Lung (tissue), 12 donors: Measurements from ENCODE around the gene AP5S1. TPM values are rescaled to one million over a fixed set of nuclear protein-coding genes. Genes with fewer than 3 reads are reported as not detected.

Experiments
- ATAC-seq: fragments of 200-7000 bp; cut with Tn5 transposase; one replicate; pipeline ENCODE4 v1.9.1; 2020; ENCODE audit warnings: moderate number of reproducible peaks; ENCODE audit not compliant: insufficient read depth, low FRiP score
- DNase-seq, 3 donors: peaks; one replicate each; pipeline ENCODE4 v3.0.0-alpha.2; 2013 to 2017
- H3K27ac ChIP-seq, 2 donors: one replicate each; pipeline ENCODE4 v1.5.1; 2013; ENCODE audit warnings: mild to moderate bottlenecking in 2 of 2, moderate library complexity in 2 of 2, control low read depth in 1 of 2, inconsistent platforms in 1 of 2, low read depth in 1 of 2, low read length in 1 of 2
- H3K27me3 ChIP-seq, 3 donors: one replicate each; pipeline ENCODE4 v1.5.1; 2013; ENCODE audit warnings: low read length in 2 of 3; ENCODE audit not compliant: control insufficient read depth in 3 of 3, insufficient read depth in 3 of 3
- H3K36me3 ChIP-seq, 4 donors: one replicate each; pipeline ENCODE4 v1.5.1; 2013; ENCODE audit warnings: low read length in 4 of 4, mild to moderate bottlenecking in 1 of 4, moderate library complexity in 1 of 4; ENCODE audit not compliant: control insufficient read depth in 4 of 4, insufficient read depth in 4 of 4
- H3K4me1 ChIP-seq, 5 donors: one replicate each; pipeline ENCODE4 v1.5.1; 2013; ENCODE audit warnings: low read length in 5 of 5, mild to moderate bottlenecking in 2 of 5, moderate library complexity in 1 of 5; ENCODE audit not compliant: control insufficient read depth in 5 of 5, insufficient read depth in 5 of 5
- H3K4me3 ChIP-seq: one replicate; pipeline ENCODE4 v1.5.1; 2013; ENCODE audit warnings: mild to moderate bottlenecking, control low read depth, moderate library complexity
- H3K9ac ChIP-seq, 2 donors: one replicate each; pipeline ENCODE4 v1.5.1; 2013; ENCODE audit warnings: low read length in 2 of 2, control low read depth in 1 of 2; ENCODE audit not compliant: insufficient read depth in 1 of 2
- H3K9me3 ChIP-seq, 4 donors: one replicate each; pipeline ENCODE4 v1.5.1; 2013; ENCODE audit warnings: low read length in 3 of 4, mild to moderate bottlenecking in 1 of 4, moderate library complexity in 1 of 4; ENCODE audit not compliant: control insufficient read depth in 4 of 4, insufficient read depth in 3 of 4
- CTCF ChIP-seq: IDR thresholded peaks from 2 replicates; pipeline ENCODE4 v1.5.1; 2012; ENCODE audit warnings: mild to moderate bottlenecking; ENCODE audit errors: control extremely low read depth, extremely low read depth
- WGBS, 2 donors: extraction: QIAGEN DNeasy Blood & Tissue Kit; methylation state at CpG; one replicate each; pipeline ENCODE4 v1.1.7; 2013; 5-methylcytosine and 5-hydroxymethylcytosine counted together
- polyA plus RNA-seq, 2 donors: library from polyadenylated mRNA; stranded (reverse); fragments of 200-250 nt; gene quantifications; one replicate each; pipeline ENCODE4 v1.2.1, GENCODE V29; 2013
- total RNA-seq, 2 donors: library from RNA; depleted of rRNA in 1 of 2; stranded (reverse); fragments of >200 nt in 1 of 2; gene quantifications; one replicate each; pipeline ENCODE4 v1.2.1, GENCODE V29; 2014 to 2021
- donor health status: control.
- donor health status: control.
- donor health status: Bipolar disorder and iron deficiency.
- donor health status: healthy.
- donor health status: DM: yes; HTN: yes; CAD: no.

Gene AP5S1
- total and polyA plus RNA-seq, 4 donors, result 8.1 to 20.7 (median 11.9) TPM

- 64 to 72% methylated on average over 1 of the region's 1 CpG for WGBS, 2 donors
- Histone ChIP-seq H3K4me1 (no peaks in the 10 kb centered on the region), H3K27ac (no peak overlapping the region), H3K9me3 (no peaks in the 10 kb centered on the region), H3K4me3 (no peak overlapping the region), H3K27me3 (no peaks in the 10 kb centered on the region), H3K9ac (no peak overlapping the region), H3K36me3 (peaks cover 11 to 20% (median 12%) of the 10 kb centered on the region in 4 donors)
- no peak for TF ChIP-seq CTCF
- DNase-seq (no peak), ATAC-seq (no peak)
Observed at GRCh38 chr20:3876000-3876399, 55.7 kb downstream of the AP5S1 start.

GRCh38 chr20:3876676-3877075 is 56.3 kb downstream of the AP5S1 start:
- no peaks in the 10 kb centered on the region for H3K4me1 ChIP-seq
- no peak for TF ChIP-seq CTCF
- ATAC-seq (no peak), DNase-seq (no peak)
- peaks cover 7 to 16% (median 10%) of the 10 kb centered on the region in 4 donors for H3K36me3 ChIP-seq
- H3K27ac ChIP-seq, result no peak overlapping the region
- H3K9ac ChIP-seq, result no peak overlapping the region
- H3K4me3 ChIP-seq, result no peak overlapping the region
- no peaks in the 10 kb centered on the region for H3K27me3 ChIP-seq
- no peaks in the 10 kb centered on the region for H3K9me3 ChIP-seq

Other genes starting within 250 kb of the AP5S1 start
- gene GFRA4, start 157.1 kb upstream of the AP5S1 start, total RNA-seq, result not detected
- gene GFRA4, start 157.1 kb upstream of the AP5S1 start, polyA plus RNA-seq, result not detected
- 1 to 10 TPM; 6.6 to 9.6 TPM for gene ADAM33, start 138.5 kb upstream of the AP5S1 start, total RNA-seq
- gene ADAM33, start 138.5 kb upstream of the AP5S1 start, polyA plus RNA-seq, result 10 to 100 TPM in 1 of 2 donors, 1 to 10 TPM in 1; 3.2 to 16.4 TPM
- 10 to 100 TPM in 1 of 2 donors, 1 to 10 TPM in 1; 3.7 to 34.2 TPM for gene SIGLEC1, start 107.9 kb upstream of the AP5S1 start, total RNA-seq
- 10 to 100 TPM; 18.1 to 19.2 TPM for gene SIGLEC1, start 107.9 kb upstream of the AP5S1 start, polyA plus RNA-seq
- 10 to 100 TPM; 23.0 to 28.3 TPM for gene HSPA12B, start 87.9 kb upstream of the AP5S1 start, total RNA-seq
- gene HSPA12B, start 87.9 kb upstream of the AP5S1 start, polyA plus RNA-seq, result 10 to 100 TPM; 11.4 to 16.8 TPM
- gene ADISSP, start 52.8 kb upstream of the AP5S1 start, total RNA-seq, result 10 to 100 TPM in 1 of 2 donors, 1 to 10 TPM in 1; 8.6 to 53.7 TPM
- 10 to 100 TPM; 34.1 to 36.1 TPM for gene ADISSP, start 52.8 kb upstream of the AP5S1 start, polyA plus RNA-seq
- 10 to 100 TPM; 11.7 to 15.5 TPM for gene SPEF1, start 39.1 kb upstream of the AP5S1 start, total RNA-seq
- gene SPEF1, start 39.1 kb upstream of the AP5S1 start, polyA plus RNA-seq, result 10 to 100 TPM in 1 of 2 donors, 1 to 10 TPM in 1; 9.6 to 11.9 TPM
- gene CENPB, start 33.8 kb upstream of the AP5S1 start, total RNA-seq, result 100 to 1,000 TPM in 1 of 2 donors, 10 to 100 TPM in 1; 35.9 to 113 TPM
- 10 to 100 TPM; 72.9 to 85.8 TPM for gene CENPB, start 33.8 kb upstream of the AP5S1 start, polyA plus RNA-seq
- 10 to 100 TPM; 65.7 to 88.5 TPM for gene CDC25B, start 24.2 kb upstream of the AP5S1 start, total RNA-seq
- 10 to 100 TPM; 47.9 to 68.4 TPM for gene CDC25B, start 24.2 kb upstream of the AP5S1 start, polyA plus RNA-seq
- gene MAVS, start 26.3 kb downstream of the AP5S1 start, total RNA-seq, result 10 to 100 TPM; 17.8 to 39.6 TPM
- gene MAVS, start 26.3 kb downstream of the AP5S1 start, polyA plus RNA-seq, result 10 to 100 TPM; 13.2 to 24.0 TPM
- 10 to 100 TPM; 39.6 to 46.2 TPM for gene PANK2, start 68.8 kb downstream of the AP5S1 start, total RNA-seq
- 10 to 100 TPM; 24.6 to 29.2 TPM for gene PANK2, start 68.8 kb downstream of the AP5S1 start, polyA plus RNA-seq
- gene RNF24, start 195.0 kb downstream of the AP5S1 start, total RNA-seq, result 10 to 100 TPM; 15.9 to 20.9 TPM
- gene RNF24, start 195.0 kb downstream of the AP5S1 start, polyA plus RNA-seq, result 10 to 100 TPM in 1 of 2 donors, 1 to 10 TPM in 1; 7.4 to 17.3 TPM